ENCODE data around the gene TNFAIP8.

TNFAIP8 gene

DNA sequence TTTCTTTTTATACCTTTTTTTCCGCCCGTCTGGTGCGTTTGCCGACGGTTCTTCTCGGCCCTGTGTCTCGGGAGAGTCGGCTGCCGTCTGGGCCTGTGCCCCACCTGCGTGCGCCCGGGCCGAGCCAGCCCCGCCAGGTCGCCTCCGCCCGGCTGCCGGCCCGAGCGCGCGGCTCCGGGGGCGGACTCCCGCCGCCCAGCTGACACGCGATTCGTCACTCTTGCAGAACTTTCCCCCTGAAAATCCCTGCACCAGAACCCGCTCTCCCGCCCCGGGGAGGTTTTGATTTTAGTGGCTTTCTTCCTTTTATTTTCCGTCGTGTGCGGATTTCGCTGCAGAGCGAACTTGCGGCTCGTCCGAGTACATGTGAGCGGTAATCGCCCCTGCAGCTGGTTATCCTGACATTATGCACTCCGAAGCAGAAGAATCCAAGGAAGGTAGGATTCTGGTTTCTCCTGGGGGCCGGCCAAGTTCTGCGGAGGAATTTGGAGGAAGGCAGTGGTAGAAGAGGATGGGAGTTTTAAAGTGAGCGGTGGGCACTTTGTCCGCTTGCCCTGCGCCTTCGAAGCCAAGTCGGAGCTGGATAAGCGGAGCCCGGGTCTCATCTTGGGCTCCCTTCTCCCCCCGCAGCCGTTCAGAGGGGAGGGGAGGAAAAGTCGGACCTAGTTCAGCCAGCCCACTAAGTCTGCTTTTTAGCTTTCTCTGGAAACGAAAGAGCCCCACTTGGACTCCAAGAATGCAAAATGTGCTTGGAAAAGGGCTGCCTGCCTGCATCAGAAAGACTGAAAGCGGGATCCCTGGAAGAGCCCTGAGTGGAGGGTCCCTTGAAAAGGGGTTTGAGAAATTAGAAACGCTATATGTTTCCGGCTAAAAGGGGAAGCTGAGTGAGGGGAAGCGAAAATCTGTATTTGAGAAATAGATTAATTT lies at the start of gene TNFAIP8:
Gene TNFAIP8, plus strand, starts transcription at position 335 of the 927 bp plus-strand sequence. Its CDS starts 72 bp downstream, at position 407.
- Histone ChIP-seq H3K27ac (ENCODE audit: low read length) (no peak within 1 kb of the TSS), H3K27me3 (ENCODE audit: insufficient read depth, low read length) (peaks cover 42% of the 10 kb centered on the region; the same call in 1 of the 2 replicates), H3K36me3 (ENCODE audit: insufficient read depth, low read depth, low read length) (no peaks in the 10 kb centered on the region), H3K9ac (ENCODE audit: low read depth, low read length) (peak within 1 kb of the TSS; percentile 74; the same call in 1 of the 2 replicates), H3K4me1 (ENCODE audit: insufficient read depth, low read length) (peaks cover 48% of the 10 kb centered on the region), H3K9me3 (ENCODE audit: insufficient read depth, low read depth, low read length) (no peaks in the 10 kb centered on the region), H3K4me3 (ENCODE audit: low read length) (peak within 1 kb of the TSS; percentile 77)

DNA sequence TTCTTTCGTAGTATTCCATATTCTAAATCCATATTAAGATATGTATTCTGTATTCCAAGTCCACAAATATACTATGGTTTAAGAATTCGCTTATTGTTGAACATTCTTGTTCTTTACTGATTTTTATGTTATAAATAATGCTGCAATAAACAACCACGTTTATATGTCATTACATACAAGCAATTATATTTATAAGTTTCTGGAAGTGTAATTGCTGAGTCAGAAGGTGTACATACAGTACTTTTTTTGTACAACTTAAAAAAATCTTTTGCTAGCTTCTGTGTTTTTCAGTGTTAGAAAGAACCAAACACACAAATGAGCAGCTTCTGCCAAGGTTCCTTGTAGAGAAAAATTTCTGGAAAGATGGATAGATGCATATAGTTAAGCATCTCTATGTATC lies 48.6 kb upstream of the TNFAIP8 start:
- Histone ChIP-seq H3K9ac (ENCODE audit: low read depth, low read length) (no peak overlapping the region), H3K4me1 (ENCODE audit: insufficient read depth, low read length) (no peaks in the 10 kb centered on the region), H3K4me3 (ENCODE audit: low read length) (no peak overlapping the region), H3K36me3 (ENCODE audit: insufficient read depth, low read depth, low read length) (no peaks in the 10 kb centered on the region), H3K9me3 (ENCODE audit: insufficient read depth, low read depth, low read length) (no peaks in the 10 kb centered on the region), H3K27ac (ENCODE audit: low read length) (no peak overlapping the region), H3K27me3 (ENCODE audit: insufficient read depth, low read length) (no peaks in the 10 kb centered on the region)

DNA sequence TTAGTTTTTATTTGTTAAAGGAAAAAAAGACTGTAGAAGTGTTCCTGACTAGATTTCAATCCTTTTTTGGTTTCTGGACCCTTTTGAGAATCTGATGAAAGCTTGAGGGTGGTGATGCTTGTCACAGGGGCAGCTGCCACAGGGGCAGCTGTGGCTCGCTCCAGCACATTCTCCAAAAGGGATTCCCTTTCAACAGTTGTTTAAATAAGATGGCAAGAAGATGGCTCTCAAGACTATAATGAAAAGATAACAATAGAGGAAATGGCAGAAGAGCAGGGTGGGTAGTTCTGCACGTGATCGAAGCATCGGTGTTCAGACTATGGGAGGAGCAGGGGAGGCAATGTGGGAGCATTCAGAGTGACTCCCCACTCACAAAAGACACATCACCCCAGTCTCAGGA lies 46.5 kb upstream of the TNFAIP8 start:
- Histone ChIP-seq H3K4me1 (ENCODE audit: insufficient read depth, low read length) (no peaks in the 10 kb centered on the region), H3K27ac (ENCODE audit: low read length) (no peak overlapping the region), H3K9ac (ENCODE audit: low read depth, low read length) (no peak overlapping the region)

DNA sequence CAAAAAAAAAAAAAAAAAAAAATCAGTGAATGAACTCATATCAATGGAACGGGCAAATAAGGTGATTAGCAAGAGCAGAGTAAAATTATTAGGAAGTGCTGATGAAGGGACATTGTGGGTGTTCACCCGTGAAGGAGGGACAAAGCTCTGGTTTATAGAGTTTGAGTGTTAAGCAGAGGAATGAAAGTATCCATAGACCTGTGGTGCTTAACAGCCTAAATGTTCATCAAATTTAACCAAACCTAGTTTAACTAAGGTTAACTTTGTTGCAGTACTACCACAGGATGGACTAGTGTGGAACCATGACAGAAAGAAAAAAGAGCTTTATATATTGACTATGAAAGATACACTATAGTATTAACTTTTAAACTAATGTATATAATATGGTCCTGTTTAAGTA lies 44.1 kb upstream of the TNFAIP8 start:
- no peaks in the 10 kb centered on the region for H3K36me3 ChIP-seq (ENCODE audit: insufficient read depth, low read depth, low read length)
- H3K9me3 ChIP-seq (ENCODE audit: insufficient read depth, low read depth, low read length): no peaks in the 10 kb centered on the region
- no peaks in the 10 kb centered on the region for H3K27me3 ChIP-seq (ENCODE audit: insufficient read depth, low read length)
- H3K27ac ChIP-seq (ENCODE audit: low read length): no peak overlapping the region
- no peaks in the 10 kb centered on the region for H3K4me1 ChIP-seq (ENCODE audit: insufficient read depth, low read length)
- no peak overlapping the region for H3K4me3 ChIP-seq (ENCODE audit: low read length)
- no peak overlapping the region for H3K9ac ChIP-seq (ENCODE audit: low read depth, low read length)

More for the DNA sequence above, 46.5 kb upstream of the TNFAIP8 start:
- H3K4me3 ChIP-seq (ENCODE audit: low read length): no peak overlapping the region
- no peaks in the 10 kb centered on the region for H3K27me3 ChIP-seq (ENCODE audit: insufficient read depth, low read length)
- no peaks in the 10 kb centered on the region for H3K9me3 ChIP-seq (ENCODE audit: insufficient read depth, low read depth, low read length)
- no peaks in the 10 kb centered on the region for H3K36me3 ChIP-seq (ENCODE audit: insufficient read depth, low read depth, low read length)

DNA sequence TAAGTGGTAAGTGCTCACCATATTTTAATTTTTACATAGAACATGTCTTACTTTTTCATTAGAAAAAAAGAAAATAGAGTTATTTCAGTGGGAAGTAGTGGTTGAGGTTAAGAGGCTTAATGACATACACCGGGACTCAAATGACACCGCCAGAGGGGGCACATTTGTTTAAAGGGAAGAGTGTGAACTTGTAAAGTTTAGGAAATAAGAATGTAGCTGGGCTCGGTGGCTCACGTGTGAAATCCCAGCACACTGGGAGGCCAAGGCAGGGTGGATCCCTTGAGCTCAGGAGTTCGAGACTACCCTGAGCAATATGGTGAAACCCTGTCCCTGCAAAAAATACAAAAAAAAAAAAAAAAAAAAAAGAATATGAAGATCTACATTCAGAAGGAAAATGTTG lies 43.4 kb upstream of the TNFAIP8 start:
- H3K9ac ChIP-seq (ENCODE audit: low read depth, low read length): no peak overlapping the region
- no peak overlapping the region for H3K4me3 ChIP-seq (ENCODE audit: low read length)
- H3K36me3 ChIP-seq (ENCODE audit: insufficient read depth, low read depth, low read length): no peaks in the 10 kb centered on the region
- no peaks in the 10 kb centered on the region for H3K27me3 ChIP-seq (ENCODE audit: insufficient read depth, low read length)
- H3K27ac ChIP-seq (ENCODE audit: low read length): no peak overlapping the region
- H3K9me3 ChIP-seq (ENCODE audit: insufficient read depth, low read depth, low read length): no peaks in the 10 kb centered on the region
- H3K4me1 ChIP-seq (ENCODE audit: insufficient read depth, low read length): no peaks in the 10 kb centered on the region

DNA sequence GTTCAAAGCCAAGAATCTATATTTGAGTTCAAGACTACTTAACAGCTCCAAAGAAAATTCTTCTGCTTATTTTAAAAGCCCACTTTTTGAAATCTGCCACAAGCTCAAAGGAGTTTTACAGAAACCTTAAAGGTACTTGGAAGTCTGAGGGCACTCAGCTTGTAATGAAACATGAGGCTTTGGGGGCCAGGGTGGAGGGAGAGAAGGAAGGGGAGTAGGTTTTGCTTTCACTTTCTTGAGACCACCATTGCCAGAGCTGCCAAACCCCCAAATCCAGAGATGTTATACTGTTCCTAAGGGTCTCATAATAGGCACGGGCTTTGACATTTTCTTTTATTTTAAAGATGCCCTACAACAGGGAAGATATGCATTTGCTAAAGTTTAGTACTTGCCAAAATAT lies 42.6 kb upstream of the TNFAIP8 start:
- no peaks in the 10 kb centered on the region for H3K4me1 ChIP-seq (ENCODE audit: insufficient read depth, low read length)
- H3K4me3 ChIP-seq (ENCODE audit: low read length): no peak overlapping the region
- no peak overlapping the region for H3K27ac ChIP-seq (ENCODE audit: low read length)
- H3K36me3 ChIP-seq (ENCODE audit: insufficient read depth, low read depth, low read length): no peaks in the 10 kb centered on the region
- H3K9ac ChIP-seq (ENCODE audit: low read depth, low read length): no peak overlapping the region
- no peaks in the 10 kb centered on the region for H3K27me3 ChIP-seq (ENCODE audit: insufficient read depth, low read length)
- H3K9me3 ChIP-seq (ENCODE audit: insufficient read depth, low read depth, low read length): no peaks in the 10 kb centered on the region

DNA sequence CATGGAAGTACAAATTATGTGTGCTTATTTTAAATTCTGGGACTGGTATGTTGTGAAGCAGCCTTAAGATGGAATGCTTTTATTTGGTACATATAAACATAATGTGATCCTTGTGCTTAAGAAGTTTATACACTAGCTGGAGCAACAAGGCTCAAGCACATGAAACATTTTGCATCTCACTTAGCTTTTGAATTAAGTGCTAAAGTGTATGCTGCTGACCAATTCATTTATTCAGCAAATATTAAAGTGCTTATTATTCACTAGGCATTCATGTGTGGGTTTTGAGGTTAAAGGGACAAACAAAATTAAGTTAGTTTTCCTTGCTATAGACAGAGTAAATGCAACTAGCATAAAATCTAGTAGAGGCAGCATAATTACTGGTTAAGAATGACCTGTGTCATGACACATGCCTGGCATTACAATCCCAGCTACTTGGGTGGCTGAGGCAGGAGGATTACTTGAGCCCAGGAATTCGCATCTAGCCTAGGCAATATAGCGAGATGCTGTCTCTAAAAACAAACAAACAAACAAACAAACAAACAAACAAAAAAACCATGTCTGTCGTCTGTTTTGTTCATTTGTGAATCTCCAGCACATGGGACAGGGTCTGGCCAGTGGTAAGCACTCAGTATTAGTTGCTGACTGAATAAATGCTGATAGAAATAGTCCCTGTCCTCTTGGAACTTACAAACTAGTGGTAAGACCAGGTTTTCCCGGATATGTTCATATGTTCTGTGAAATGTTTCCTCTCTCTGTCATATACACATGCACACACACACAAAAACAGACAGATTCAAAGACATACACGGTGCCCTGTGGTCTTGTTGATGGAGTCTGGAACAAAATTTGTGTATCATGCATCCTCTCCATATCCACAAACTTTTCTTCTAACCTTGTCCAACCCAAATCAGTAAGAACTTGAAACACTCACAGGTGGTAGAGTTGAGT lies 41.9 kb upstream of the TNFAIP8 start:
- Histone ChIP-seq H3K4me1 (ENCODE audit: insufficient read depth, low read length) (no peaks in the 10 kb centered on the region), H3K27me3 (ENCODE audit: insufficient read depth, low read length) (no peaks in the 10 kb centered on the region), H3K27ac (ENCODE audit: low read length) (no peak overlapping the region), H3K36me3 (ENCODE audit: insufficient read depth, low read depth, low read length) (no peaks in the 10 kb centered on the region), H3K9me3 (ENCODE audit: insufficient read depth, low read depth, low read length) (no peaks in the 10 kb centered on the region), H3K9ac (ENCODE audit: low read depth, low read length) (no peak overlapping the region), H3K4me3 (ENCODE audit: low read length) (no peak overlapping the region)

DNA sequence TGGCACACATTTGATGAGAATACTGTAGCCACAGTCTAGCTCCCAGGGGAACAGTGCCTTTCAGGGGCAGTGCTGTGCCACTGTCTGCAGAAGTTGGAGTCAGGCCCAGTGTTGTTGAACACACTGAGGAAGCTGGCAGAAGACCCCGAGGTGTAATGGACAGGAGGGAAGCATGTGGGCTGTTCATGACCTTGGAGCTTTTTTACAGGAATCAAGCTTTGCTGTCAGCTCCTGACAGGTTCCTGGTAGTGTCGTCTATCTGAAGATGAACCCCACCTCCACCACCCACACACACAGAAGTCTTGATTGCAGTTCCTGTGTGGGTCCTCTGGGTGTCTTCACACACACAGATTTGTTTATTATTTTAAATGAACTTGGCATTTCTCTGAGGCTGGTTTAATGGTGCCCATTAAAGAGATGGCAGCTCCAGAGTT lies 40.3 kb upstream of the TNFAIP8 start:
- no peak overlapping the region for H3K27ac ChIP-seq (ENCODE audit: low read length)
- no peaks in the 10 kb centered on the region for H3K9me3 ChIP-seq (ENCODE audit: insufficient read depth, low read depth, low read length)
- H3K36me3 ChIP-seq (ENCODE audit: insufficient read depth, low read depth, low read length): no peaks in the 10 kb centered on the region
- no peak overlapping the region for H3K4me3 ChIP-seq (ENCODE audit: low read length)
- H3K27me3 ChIP-seq (ENCODE audit: insufficient read depth, low read length): no peaks in the 10 kb centered on the region
- H3K9ac ChIP-seq (ENCODE audit: low read depth, low read length): no peak overlapping the region
- H3K4me1 ChIP-seq (ENCODE audit: insufficient read depth, low read length): 0 out of 2 replicates have a peak, but pooled peaks cover under 1% of the 10 kb centered on the region

DNA sequence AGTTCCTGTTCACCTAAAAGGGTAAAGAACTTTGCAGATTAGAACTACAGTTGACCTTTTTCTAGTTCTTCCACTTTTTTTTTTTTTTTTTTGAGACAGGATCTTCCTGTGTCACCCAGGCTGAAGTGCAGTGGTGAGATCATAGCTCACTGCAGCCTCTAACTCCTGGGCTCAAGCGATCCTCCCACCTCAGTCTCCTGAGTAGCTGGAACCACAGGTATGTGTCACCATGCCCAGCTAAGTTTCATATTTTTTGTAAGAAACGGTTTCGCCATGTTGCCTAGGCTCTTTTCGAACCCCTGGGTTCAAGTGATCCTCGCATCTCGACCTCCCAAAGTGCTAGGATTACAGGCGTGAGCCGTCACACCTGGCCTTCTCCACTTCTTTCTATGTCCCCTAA lies 39.7 kb upstream of the TNFAIP8 start:
- Histone ChIP-seq H3K4me3 (ENCODE audit: low read length) (no peak overlapping the region), H3K9ac (ENCODE audit: low read depth, low read length) (no peak overlapping the region), H3K9me3 (ENCODE audit: insufficient read depth, low read depth, low read length) (no peaks in the 10 kb centered on the region), H3K36me3 (ENCODE audit: insufficient read depth, low read depth, low read length) (no peaks in the 10 kb centered on the region), H3K27me3 (ENCODE audit: insufficient read depth, low read length) (no peaks in the 10 kb centered on the region), H3K4me1 (ENCODE audit: insufficient read depth, low read length) (0 out of 2 replicates have a peak, but pooled peaks cover 3% of the 10 kb centered on the region), H3K27ac (ENCODE audit: low read length) (no peak overlapping the region)

DNA sequence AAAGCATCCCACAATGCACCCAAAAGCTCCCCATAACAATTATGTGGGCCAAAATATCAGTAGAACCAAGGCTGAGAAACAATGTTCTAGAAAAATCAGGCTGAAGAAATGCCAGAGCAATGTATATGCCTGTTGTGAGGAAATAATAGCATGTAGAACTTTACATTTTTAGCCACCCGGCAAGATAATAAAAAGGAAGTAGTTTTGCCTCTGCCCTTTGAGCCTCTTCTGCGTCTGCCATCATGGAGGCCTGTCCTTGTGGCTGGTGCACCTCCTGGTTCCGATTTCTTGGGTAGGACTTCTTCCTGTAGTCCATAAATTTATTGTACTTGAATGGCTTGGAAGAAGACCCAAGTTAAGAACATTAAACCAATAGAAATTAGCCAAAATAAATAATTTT lies 38.9 kb upstream of the TNFAIP8 start:
- H3K4me3 ChIP-seq (ENCODE audit: low read length): no peak overlapping the region
- no peak overlapping the region for H3K9ac ChIP-seq (ENCODE audit: low read depth, low read length)
- no peaks in the 10 kb centered on the region for H3K27me3 ChIP-seq (ENCODE audit: insufficient read depth, low read length)
- H3K27ac ChIP-seq (ENCODE audit: low read length): no peak overlapping the region
- H3K9me3 ChIP-seq (ENCODE audit: insufficient read depth, low read depth, low read length): no peaks in the 10 kb centered on the region
- no peaks in the 10 kb centered on the region for H3K36me3 ChIP-seq (ENCODE audit: insufficient read depth, low read depth, low read length)
- 0 out of 2 replicates have a peak, but pooled peaks cover 3% of the 10 kb centered on the region for H3K4me1 ChIP-seq (ENCODE audit: insufficient read depth, low read length)

DNA sequence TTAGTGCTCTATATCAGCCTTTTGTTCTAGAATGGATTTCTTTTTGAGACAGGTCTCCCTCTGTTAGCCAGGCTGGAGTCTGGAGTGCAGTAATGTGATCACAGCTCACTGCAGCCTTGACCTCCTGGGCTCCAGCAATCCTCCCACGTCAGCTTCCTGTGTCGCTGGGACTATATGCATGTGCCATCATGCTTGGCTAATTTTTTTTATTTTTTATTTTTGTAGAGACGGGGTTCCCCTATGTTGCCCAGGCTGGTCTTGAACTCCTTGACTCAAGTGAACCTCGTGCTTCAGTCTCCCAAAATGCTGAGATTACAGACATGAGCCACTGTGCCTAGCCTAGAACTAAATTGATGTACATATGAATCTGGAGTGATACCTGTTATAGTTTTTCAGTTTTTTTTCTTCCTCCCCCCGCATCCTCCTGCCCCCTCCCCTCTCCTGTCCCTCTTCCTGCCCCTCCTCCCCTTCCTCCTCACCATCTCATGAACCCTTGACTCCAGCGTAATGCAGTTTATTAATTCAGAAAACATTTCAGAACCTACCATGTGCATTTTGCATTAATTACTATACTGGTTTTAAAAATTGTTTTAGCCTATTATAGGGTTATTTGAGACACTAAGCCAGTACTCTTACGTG lies 37.4 kb upstream of the TNFAIP8 start:
- no peaks in the 10 kb centered on the region for H3K27me3 ChIP-seq (ENCODE audit: insufficient read depth, low read length)
- H3K27ac ChIP-seq (ENCODE audit: low read length): no peak overlapping the region
- peaks cover 12% of the 10 kb centered on the region; the same call in 1 of the 2 replicates for H3K4me1 ChIP-seq (ENCODE audit: insufficient read depth, low read length)
- no peaks in the 10 kb centered on the region for H3K9me3 ChIP-seq (ENCODE audit: insufficient read depth, low read depth, low read length)
- H3K4me3 ChIP-seq (ENCODE audit: low read length): no peak overlapping the region
- no peaks in the 10 kb centered on the region for H3K36me3 ChIP-seq (ENCODE audit: insufficient read depth, low read depth, low read length)
- no peak overlapping the region for H3K9ac ChIP-seq (ENCODE audit: low read depth, low read length)

Data from iPS-20b (cell line).